HK-2 (cell line): ENCODE measurements around the gene EMP2.
"Not testable (repeated sequence)": the region's sequence is repeated elsewhere in the genome, so short reads cannot be mapped to it uniquely, and the experiment has no call there.

Experiments used
- DNase-seq: peaks from one replicate; pipeline ENCODE4 v3.0.0-alpha.2; 2018; ENCODE audit not compliant: unreplicated experiment

The EMP2 gene

GRCh38 chr16:10552281-10552680, 28.1 kb downstream of the EMP2 start:
- no peak for DNase-seq

DNA sequence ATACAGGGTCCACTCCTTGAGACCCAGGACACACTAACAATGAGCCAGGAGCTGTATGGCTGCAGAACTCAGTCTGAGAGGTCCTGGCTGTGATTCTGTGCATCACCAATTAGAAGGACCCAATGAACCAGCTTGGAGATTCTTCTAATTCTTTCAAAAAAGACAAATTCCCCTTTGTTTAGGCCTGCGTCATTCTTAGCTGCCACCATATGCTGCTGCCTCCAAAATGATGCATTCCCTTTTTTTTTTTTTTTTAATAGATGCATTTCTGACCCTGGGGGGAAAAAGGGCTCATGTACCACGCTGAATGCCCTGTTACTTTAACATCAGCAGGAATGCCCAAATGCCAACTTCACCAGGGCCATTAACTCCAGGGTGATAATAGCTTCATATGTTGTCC, 28.5 kb downstream of the EMP2 start:
- no peak for DNase-seq

DNA sequence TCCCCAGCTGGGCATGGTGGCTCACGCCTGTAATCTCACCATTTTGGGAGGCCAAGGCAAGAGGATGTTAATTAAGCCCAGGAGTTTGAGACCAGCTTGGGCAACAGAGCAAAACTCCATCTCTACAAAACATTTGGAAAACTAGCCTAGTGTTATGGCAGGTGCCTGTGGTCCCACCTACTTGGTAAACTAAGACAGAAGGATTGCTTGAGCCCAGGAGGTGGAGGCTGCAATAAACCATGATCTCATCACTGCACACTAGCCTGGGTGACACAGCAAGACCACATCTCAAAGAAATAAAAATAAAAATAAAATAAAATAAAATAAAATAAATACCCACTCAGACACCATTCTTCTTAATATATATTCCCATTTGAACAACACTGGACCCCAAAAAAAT, 32.0 kb downstream of the EMP2 start:
- DNase-seq = no peak

GRCh38 chr16:10547708-10548107, 32.7 kb downstream of the EMP2 start:
- no peak for DNase-seq

DNA sequence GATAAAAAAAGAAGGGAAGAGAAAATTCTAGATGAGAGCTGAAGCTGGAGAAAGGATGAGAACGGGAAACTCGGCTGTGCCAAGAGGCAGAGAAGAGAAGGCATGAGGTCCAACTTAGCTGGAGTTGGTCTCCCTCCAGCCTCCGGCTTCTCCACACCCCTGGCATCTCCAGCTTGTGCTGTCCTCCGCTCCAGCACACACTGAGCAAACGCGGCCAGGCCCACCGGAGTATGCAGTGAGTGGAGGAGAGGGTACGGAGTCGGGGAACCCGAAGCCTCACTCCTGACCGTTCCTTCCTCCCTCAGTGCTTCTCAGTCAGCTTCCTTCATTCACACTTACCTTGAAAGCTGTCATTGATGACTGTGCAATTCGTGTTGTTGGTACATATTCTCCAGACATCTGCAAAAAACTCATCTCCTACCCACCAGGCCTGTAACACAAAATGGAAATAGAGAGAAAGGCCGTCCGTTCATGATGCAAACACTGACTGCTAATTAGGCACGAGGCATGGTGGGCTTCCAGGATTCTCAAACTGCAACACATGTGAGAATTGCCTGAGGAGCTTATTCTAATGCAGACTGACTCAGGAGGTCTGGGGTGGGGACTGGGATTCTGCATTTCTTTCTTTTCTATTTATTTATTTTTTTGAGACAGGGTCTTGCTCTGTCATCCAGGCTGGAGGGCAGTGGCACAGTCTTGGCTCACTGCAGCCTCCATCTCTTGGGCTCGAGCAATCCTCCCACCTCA, 37.0 kb downstream of the EMP2 start:
- no peak for DNase-seq

GRCh38 chr16:10541366-10541765, 39.0 kb downstream of the EMP2 start:
- no peak for DNase-seq

DNA sequence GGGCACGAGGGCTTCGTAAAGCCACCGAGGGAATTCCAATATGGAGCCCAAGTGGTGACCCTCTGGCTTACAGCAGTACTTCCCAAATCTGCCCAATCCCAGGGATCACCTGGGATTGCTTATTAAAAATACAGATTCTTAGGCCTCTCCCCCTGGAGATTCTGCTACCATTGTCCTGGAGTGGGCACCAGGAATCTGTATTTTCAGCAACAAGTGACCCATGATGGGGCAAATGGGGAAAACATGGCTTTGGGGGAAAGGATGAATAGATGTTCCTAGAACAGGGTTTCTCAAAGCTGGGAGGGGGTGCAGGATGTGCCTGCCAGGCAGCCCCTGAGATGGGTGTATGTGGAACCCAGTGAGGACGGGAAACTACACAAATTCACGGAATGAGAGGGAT, 40.6 kb downstream of the EMP2 start:
- DNase-seq = no peak

GRCh38 chr16:10539236-10539635, 41.2 kb downstream of the EMP2 start:
- DNase-seq = no peak

DNA sequence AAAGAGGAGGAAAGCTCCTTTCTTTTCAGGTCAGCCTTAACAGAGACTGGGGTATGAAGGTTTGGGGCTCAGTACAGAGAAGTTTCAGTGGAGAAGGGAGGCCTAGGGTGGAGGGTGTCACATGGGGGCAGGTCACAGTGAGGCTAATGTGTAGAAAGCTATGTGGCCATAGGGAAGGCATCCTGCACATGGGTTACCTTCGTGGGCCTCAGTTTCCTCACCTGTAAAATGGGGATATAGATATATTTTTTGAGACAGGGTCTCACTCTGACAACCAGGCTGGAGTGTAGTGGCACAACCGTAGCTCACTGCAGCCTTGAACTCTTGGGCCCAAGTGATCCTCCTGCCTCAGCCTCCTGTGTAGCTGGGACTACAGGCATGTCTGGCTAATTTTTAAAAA, 41.8 kb downstream of the EMP2 start:
- DNase-seq = no peak

GRCh38 chr16:10537946-10538345, 42.5 kb downstream of the EMP2 start:
- DNase-seq = no peak

DNA sequence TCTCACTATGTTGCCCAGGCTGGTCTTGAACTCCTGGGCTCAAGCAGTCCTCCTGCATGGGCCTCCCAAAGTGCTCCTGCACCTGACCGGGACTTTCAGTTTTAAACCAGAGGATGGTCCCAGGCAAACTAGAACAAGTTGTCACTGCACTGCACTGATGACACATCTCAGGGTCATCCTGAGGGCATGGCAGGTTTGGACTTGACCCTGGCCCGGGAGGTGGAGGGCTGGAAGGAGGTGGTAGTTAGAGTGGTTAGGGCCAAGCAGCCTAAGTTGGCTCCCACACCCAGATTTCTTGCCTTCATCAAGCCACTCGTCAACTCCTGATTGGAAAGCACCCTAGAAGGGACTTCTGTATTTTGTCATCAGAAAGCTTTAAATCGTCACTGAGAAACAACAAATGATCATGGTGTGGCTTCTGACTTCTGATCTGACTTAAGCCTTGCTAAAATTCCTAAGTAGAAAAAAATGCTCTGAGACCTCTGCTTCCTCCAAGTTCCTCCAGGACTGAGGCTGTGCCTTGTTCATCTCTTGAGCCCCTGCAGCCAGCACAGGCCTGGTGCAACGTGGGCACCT, 43.5 kb downstream of the EMP2 start:
- no peak for DNase-seq

- DNase-seq = not testable (repeated sequence)
Observed at GRCh38 chr16:10536328-10536727, 44.1 kb downstream of the EMP2 start.

DNA sequence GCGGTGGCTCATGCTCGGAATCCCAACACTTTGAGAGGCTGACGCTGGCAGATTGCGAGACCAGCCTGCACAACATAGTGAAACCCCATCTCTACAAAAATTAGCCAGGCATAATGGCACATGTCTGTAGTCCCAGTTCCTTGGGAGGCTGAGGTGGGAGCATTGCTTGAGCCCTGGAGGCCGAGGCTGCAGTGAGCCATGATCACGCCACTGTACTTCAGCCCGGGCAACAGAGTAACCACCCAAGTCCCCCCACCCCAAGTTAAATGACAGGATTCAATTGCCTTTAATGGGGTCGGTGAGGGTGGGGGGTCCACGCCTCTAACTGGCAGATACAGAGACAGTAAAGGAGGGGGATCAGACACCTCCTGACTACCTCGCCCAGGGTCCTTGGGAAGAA, 44.9 kb downstream of the EMP2 start:
- DNase-seq = no peak

- DNase-seq = no peak
Observed at GRCh38 chr16:10534748-10535147, 45.6 kb downstream of the EMP2 start.

DNA sequence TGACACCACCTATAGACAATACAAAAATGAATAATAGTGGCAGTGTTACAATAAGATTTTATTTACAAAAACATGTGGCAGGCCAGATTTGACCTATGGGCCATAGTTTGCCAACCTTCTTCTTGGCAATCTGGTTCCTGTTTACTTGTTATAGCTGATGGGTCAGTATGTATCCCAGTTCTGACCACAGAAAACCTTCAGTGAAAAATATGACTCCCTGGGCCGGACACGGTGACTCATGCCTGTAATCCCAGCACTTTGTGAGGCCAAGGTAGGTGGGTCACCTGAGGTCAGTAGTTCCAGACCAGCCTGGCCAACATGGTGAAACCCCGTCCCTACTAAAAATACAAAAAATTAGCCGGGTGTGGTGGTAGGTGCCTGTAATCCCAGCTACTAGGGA, 46.8 kb downstream of the EMP2 start:
- DNase-seq = peak; percentile 14

GRCh38 chr16:10531582-10531981, 48.8 kb downstream of the EMP2 start:
- DNase-seq = no peak

GRCh38 chr16:10530685-10531084, 49.7 kb downstream of the EMP2 start:
- no peak for DNase-seq

DNA sequence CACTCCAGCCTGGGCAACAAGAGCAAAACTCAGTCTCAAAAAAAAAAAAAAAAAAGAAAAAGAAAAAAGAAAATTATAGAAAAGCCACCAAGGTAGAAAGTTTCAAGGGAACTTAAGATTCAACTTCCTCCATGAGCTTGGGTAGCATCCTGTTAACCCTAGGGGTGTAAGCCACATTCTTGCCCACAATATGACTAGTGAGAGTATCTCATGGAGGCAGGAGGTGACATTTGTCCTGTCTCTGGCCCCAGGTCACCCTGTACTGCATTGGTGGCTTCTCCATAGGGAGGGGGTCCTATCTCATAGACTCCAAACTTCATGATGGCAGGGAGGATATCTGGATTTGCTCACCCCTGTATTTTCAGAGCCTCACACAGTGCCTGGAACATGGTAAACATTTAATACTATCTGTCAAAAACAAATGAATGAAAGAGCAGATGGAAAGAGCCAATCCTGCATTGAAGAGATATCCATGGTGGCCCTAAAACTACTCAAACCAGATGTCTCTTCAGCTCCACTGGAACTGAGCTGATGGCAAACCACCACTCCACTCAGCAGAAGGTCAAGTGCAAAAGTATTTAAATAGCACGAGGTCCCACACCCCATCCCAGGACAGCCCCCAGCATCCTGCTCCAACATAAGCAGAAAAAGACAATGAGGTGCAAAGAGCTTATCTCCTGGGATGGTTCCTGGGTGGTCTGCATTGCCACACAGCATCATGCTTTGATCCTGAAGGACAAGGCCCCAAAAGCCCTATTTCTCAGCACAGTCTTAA, 50.3 kb downstream of the EMP2 start:
- no peak for DNase-seq

GRCh38 chr16:10528635-10529034, 51.8 kb downstream of the EMP2 start:
- no peak for DNase-seq

- DNase-seq = no peak
Observed at GRCh38 chr16:10526962-10527361, 53.4 kb downstream of the EMP2 start.

GRCh38 chr16:10525214-10525825, 55.1 kb downstream of the EMP2 start:
- no peak for DNase-seq

GRCh38 chr16:10522966-10523365, 57.4 kb downstream of the EMP2 start:
- no peak for DNase-seq
